GM06990 (cell line): Measurements from ENCODE around the gene AMN.
"Not testable (repeated sequence)": the region's sequence is repeated elsewhere in the genome, so short reads cannot be mapped to it uniquely, and the experiment has no call there.

Source experiments
- DNase-seq: peaks from one replicate; pipeline ENCODE4 v3.0.0-alpha.2; 2011; ENCODE audit not compliant: insufficient read length; ENCODE audit errors: extremely low read depth
- H3K27me3 ChIP-seq: replicated peaks from 2 replicates; pipeline ENCODE4 v1.6.0; 2011; ENCODE audit warnings: low read length; ENCODE audit not compliant: control insufficient read depth, insufficient read depth
- H3K36me3 ChIP-seq: 2 replicates; pipeline ENCODE4 v1.5.1; 2011; ENCODE audit warnings: low read length; ENCODE audit not compliant: control insufficient read depth, insufficient read depth
- H3K4me3 ChIP-seq: replicated peaks from 2 replicates; pipeline ENCODE4 v1.5.1; 2011; ENCODE audit warnings: low read depth, mild to moderate bottlenecking, control low read depth, low read length
- CTCF ChIP-seq: IDR thresholded peaks from 2 replicates; pipeline ENCODE4 v1.5.1; 2011; ENCODE audit warnings: low read length, control low read depth, mild to moderate bottlenecking, inconsistent platforms; ENCODE audit not compliant: insufficient read depth, poor library complexity, severe bottlenecking

AMN gene

GRCh38 chr14:102922490-102923200 is at the start of gene AMN:
Gene AMN (plus strand): TSS chr14:102922663. CDS start chr14:102922689, 26 bp downstream.
- DNase-seq, result no peak
- H3K4me3 ChIP-seq, result peak within 1 kb of the TSS; percentile 21
- no peak for TF ChIP-seq CTCF
- H3K36me3 ChIP-seq, result no peaks in the 10 kb centered on the region
- H3K27me3 ChIP-seq, result peaks cover 1% of the 10 kb centered on the region; the same call in 1 of the 2 replicates

- Histone ChIP-seq H3K36me3 (peaks cover 34% of the 10 kb centered on the region), H3K27me3 (no peaks in the 10 kb centered on the region), H3K4me3 (no peak overlapping the region)
- no peak for DNase-seq
- no peak for TF ChIP-seq CTCF
These were observed 49.3 kb upstream of the AMN start for GRCh38 chr14:102873131-102873530.

GRCh38 chr14:102873546-102874061 is 48.9 kb upstream of the AMN start:
- DNase-seq, result no peak
- peaks cover 39% of the 10 kb centered on the region for H3K36me3 ChIP-seq
- H3K27me3 ChIP-seq, result no peaks in the 10 kb centered on the region
- no peak overlapping the region for H3K4me3 ChIP-seq
- TF ChIP-seq CTCF, result no peak

- TF ChIP-seq CTCF, result no peak
- Histone ChIP-seq H3K4me3 (no peak overlapping the region), H3K27me3 (no peaks in the 10 kb centered on the region), H3K36me3 (peaks cover 40% of the 10 kb centered on the region)
- no peak for DNase-seq
These were observed 46.8 kb upstream of the AMN start for GRCh38 chr14:102875652-102876051.

- not testable (repeated sequence) for H3K4me3 ChIP-seq, DNase-seq, H3K27me3 ChIP-seq
- H3K36me3 ChIP-seq, result peaks cover 33% of the 10 kb centered on the region
These were observed 45.0 kb upstream of the AMN start for GRCh38 chr14:102877511-102877910.

GRCh38 chr14:102878174-102878969 is 44.1 kb upstream of the AMN start:
- H3K36me3 ChIP-seq, result peaks cover 34% of the 10 kb centered on the region
- no peak overlapping the region for H3K4me3 ChIP-seq
- DNase-seq, result no peak
- no peaks in the 10 kb centered on the region for H3K27me3 ChIP-seq
- TF ChIP-seq CTCF, result peak; percentile 9
